Measurements from ENCODE around the gene RNU1-1. TPM values are rescaled to one million over a fixed set of nuclear protein-coding genes. Genes with fewer than 3 reads are reported as not detected.
A peak's percentile ranks its signal among the peaks of the same experiment; 100 is the strongest.
"Not testable (repeated sequence)": the region's sequence is repeated elsewhere in the genome, so short reads cannot be mapped to it uniquely, and the experiment has no call there.

RNU1-1 gene
- total RNA-seq, 1 experiment from 2014 or later, result not detected

- DNase-seq (ENCODE audit: low spot score), result peak; percentile 87
- in situ Hi-C loops (cut with HindIII; ENCODE audit: low sequenced_read_pairs), result no loop called here
Observed at GRCh38 chr1:16498573-16499413, 15.3 kb downstream of the RNU1-1 start.

GRCh38 chr1:16498047-16498446 lies 16.0 kb downstream of the RNU1-1 start:
- DNase-seq (ENCODE audit: low spot score), result peak; percentile 21
- in situ Hi-C loops (cut with HindIII; ENCODE audit: low sequenced_read_pairs), result not testable (repeated sequence)

- in situ Hi-C loops (cut with HindIII; ENCODE audit: low sequenced_read_pairs), result not testable (repeated sequence)
- peak; percentile 60 for DNase-seq (ENCODE audit: low spot score)
Observed at GRCh38 chr1:16497474-16497904, 16.6 kb downstream of the RNU1-1 start.

- peak; percentile 19 for DNase-seq (ENCODE audit: low spot score)
- in situ Hi-C loops (cut with HindIII; ENCODE audit: low sequenced_read_pairs), result not testable (repeated sequence)
Observed at GRCh38 chr1:16493731-16494130, 20.4 kb downstream of the RNU1-1 start.

GRCh38 chr1:16492937-16493336 lies 21.1 kb downstream of the RNU1-1 start:
- DNase-seq (ENCODE audit: low spot score); in situ Hi-C loops (cut with HindIII; ENCODE audit: low sequenced_read_pairs): not testable (repeated sequence)

GRCh38 chr1:16491056-16491675 lies 22.9 kb downstream of the RNU1-1 start:
- in situ Hi-C loops (cut with HindIII; ENCODE audit: low sequenced_read_pairs), result no loop called here
- DNase-seq (ENCODE audit: low spot score), result no peak

GRCh38 chr1:16489195-16489880 lies 24.7 kb downstream of the RNU1-1 start:
- DNase-seq (ENCODE audit: low spot score); in situ Hi-C loops (cut with HindIII; ENCODE audit: low sequenced_read_pairs): not testable (repeated sequence)

GRCh38 chr1:16487011-16487410 lies 27.1 kb downstream of the RNU1-1 start:
- in situ Hi-C loops (cut with HindIII; ENCODE audit: low sequenced_read_pairs); DNase-seq (ENCODE audit: low spot score): not testable (repeated sequence)

GRCh38 chr1:16486316-16486715 lies 27.8 kb downstream of the RNU1-1 start:
- DNase-seq (ENCODE audit: low spot score); in situ Hi-C loops (cut with HindIII; ENCODE audit: low sequenced_read_pairs): not testable (repeated sequence)

- in situ Hi-C loops (cut with HindIII; ENCODE audit: low sequenced_read_pairs), result no loop called here
Observed at GRCh38 chr1:16484931-16485330, 29.2 kb downstream of the RNU1-1 start.

GRCh38 chr1:16484501-16484835 lies 29.6 kb downstream of the RNU1-1 start:
- in situ Hi-C loops (cut with HindIII; ENCODE audit: low sequenced_read_pairs), result no loop called here
- DNase-seq (ENCODE audit: low spot score), result no peak

More at GRCh38 chr1:16484931-16485330, 29.2 kb downstream of the RNU1-1 start:
- no peak for DNase-seq (ENCODE audit: low spot score)

- DNase-seq (ENCODE audit: low spot score); in situ Hi-C loops (cut with HindIII; ENCODE audit: low sequenced_read_pairs): not testable (repeated sequence)
Observed at GRCh38 chr1:16483639-16484500, 30.2 kb downstream of the RNU1-1 start.

- DNase-seq (ENCODE audit: low spot score); in situ Hi-C loops (cut with HindIII; ENCODE audit: low sequenced_read_pairs): not testable (repeated sequence)
Observed at GRCh38 chr1:16483146-16483545, 30.9 kb downstream of the RNU1-1 start.

GRCh38 chr1:16478091-16478490 lies 36.0 kb downstream of the RNU1-1 start:
- in situ Hi-C loops (cut with HindIII; ENCODE audit: low sequenced_read_pairs), result no loop called here

GRCh38 chr1:16475771-16476770 lies 38.0 kb downstream of the RNU1-1 start:
- in situ Hi-C loops (cut with HindIII; ENCODE audit: low sequenced_read_pairs), result not testable (repeated sequence)

More at GRCh38 chr1:16478091-16478490, 36.0 kb downstream of the RNU1-1 start:
- no peak for DNase-seq (ENCODE audit: low spot score)

GRCh38 chr1:16474891-16475290 lies 39.2 kb downstream of the RNU1-1 start:
- in situ Hi-C loops (cut with HindIII; ENCODE audit: low sequenced_read_pairs); DNase-seq (ENCODE audit: low spot score): not testable (repeated sequence)

More at GRCh38 chr1:16475771-16476770, 38.0 kb downstream of the RNU1-1 start:
- not testable (repeated sequence) for DNase-seq (ENCODE audit: low spot score)

GRCh38 chr1:16474166-16474800 lies 39.8 kb downstream of the RNU1-1 start:
- no peak for DNase-seq (ENCODE audit: low spot score)
- in situ Hi-C loops (cut with HindIII; ENCODE audit: low sequenced_read_pairs), result no loop called here

All from G401 (cell line).